Lower lobe of right lung (tissue), 2 donors: ENCODE data around the gene AP3S2. TPM values are rescaled to one million over a fixed set of nuclear protein-coding genes. Genes with fewer than 3 reads are reported as not detected.

Experiments used
- ATAC-seq, 2 donors: fragments of 200-7000 bp; cut with Tn5 transposase; one replicate each; pipeline ENCODE4 v1.9.1; 2020 to 2022; ENCODE audit warnings: mild to moderate bottlenecking in 2 of 2, moderate library complexity in 2 of 2
- DNase-seq: peaks from one replicate; pipeline ENCODE4 v3.0.0-alpha.2; 2020
- H3K27ac ChIP-seq: fragments of 200-600 bp; one replicate; pipeline ENCODE4 v1.8.0; 2022
- H3K27me3 ChIP-seq: fragments of 200-600 bp; one replicate; pipeline ENCODE4 v1.8.0; 2022; ENCODE audit warnings: low read depth
- H3K36me3 ChIP-seq: fragments of 200-600 bp; one replicate; pipeline ENCODE4 v1.8.0; 2022; ENCODE audit warnings: mild to moderate bottlenecking
- H3K4me1 ChIP-seq: fragments of 200-600 bp; one replicate; pipeline ENCODE4 v1.8.0; 2022
- H3K4me3 ChIP-seq: fragments of 200-600 bp; one replicate; pipeline ENCODE4 v1.8.0; 2022; ENCODE audit warnings: mild to moderate bottlenecking
- H3K9me3 ChIP-seq: fragments of 200-600 bp; one replicate; pipeline ENCODE4 v1.8.0; 2022
- CTCF ChIP-seq: fragments of 200-600 bp; IDR thresholded peaks from one replicate; pipeline ENCODE4 v1.8.0; 2022; ENCODE audit warnings: antibody characterized with exemption, mild to moderate bottlenecking
- intact Hi-C: fragments of 100-400 bp; cut with DNase I; formaldehyde crosslinking; loops from one replicate; pipeline ENCODE4 v1.11.0; 2022
- total RNA-seq: library from RNA; stranded (reverse); fragmentation: NEBNext Ultra II Directional; extraction: Animal tissue kit (Norgen Biotek cat#: 25700); gene quantifications from one replicate; pipeline ENCODE4 v1.2.1, GENCODE V29; 2021
- donor health status: DM: no; HTN: yes; CAD: no; lungs with severe emphysema.

AP3S2 gene
- total RNA-seq, 1 donor from 2014 or later: 36.9 TPM

- Histone ChIP-seq H3K4me1 (peaks cover 25% of the 10 kb centered on the region), H3K36me3 (no peaks in the 10 kb centered on the region), H3K27me3 (peaks cover 31% of the 10 kb centered on the region), H3K9me3 (no peaks in the 10 kb centered on the region), H3K27ac (no peak overlapping the region), H3K4me3 (no peak overlapping the region)
- no peak for ATAC-seq
- TF ChIP-seq CTCF: no peak
- DNase-seq: no peak
- intact Hi-C loops: no loop called here
Observed at GRCh38 chr15:89817701-89818280, 76.0 kb downstream of the AP3S2 start.

- intact Hi-C loops: no loop called here
- no peak overlapping the region for H3K27ac ChIP-seq
- H3K9me3 ChIP-seq: no peaks in the 10 kb centered on the region
- no peaks in the 10 kb centered on the region for H3K36me3 ChIP-seq
- H3K27me3 ChIP-seq: peaks cover 31% of the 10 kb centered on the region
- ATAC-seq (no peak), DNase-seq (no peak)
- H3K4me1 ChIP-seq: peaks cover 27% of the 10 kb centered on the region
- no peak for TF ChIP-seq CTCF
- no peak overlapping the region for H3K4me3 ChIP-seq
Observed at GRCh38 chr15:89815769-89816168, 78.0 kb downstream of the AP3S2 start.

GRCh38 chr15:89814112-89814742, 79.6 kb downstream of the AP3S2 start:
- Histone ChIP-seq H3K4me3 (peak overlapping the region; percentile 60), H3K9me3 (no peaks in the 10 kb centered on the region), H3K36me3 (no peaks in the 10 kb centered on the region), H3K27me3 (peaks cover 31% of the 10 kb centered on the region), H3K4me1 (peaks cover 27% of the 10 kb centered on the region), H3K27ac (peak overlapping the region; percentile 81)
- intact Hi-C loops: no loop called here
- DNase-seq: peak; percentile 67
- peak; percentile 50 to 52 for ATAC-seq
- TF ChIP-seq CTCF: no peak

GRCh38 chr15:89813381-89814111, 80.2 kb downstream of the AP3S2 start:
- H3K4me3 ChIP-seq: peak overlapping the region; percentile 60
- H3K9me3 ChIP-seq: no peaks in the 10 kb centered on the region
- peaks cover 31% of the 10 kb centered on the region for H3K27me3 ChIP-seq
- intact Hi-C loops: no loop called here
- TF ChIP-seq CTCF: no peak
- ATAC-seq: peak in 1 of 2 donors; percentile 2
- H3K4me1 ChIP-seq: peaks cover 27% of the 10 kb centered on the region
- DNase-seq: no peak
- H3K36me3 ChIP-seq: no peaks in the 10 kb centered on the region
- H3K27ac ChIP-seq: peak overlapping the region; percentile 81

GRCh38 chr15:89812847-89813320, 80.9 kb downstream of the AP3S2 start:
- Histone ChIP-seq H3K4me1 (peaks cover 27% of the 10 kb centered on the region), H3K27me3 (peaks cover 29% of the 10 kb centered on the region), H3K36me3 (no peaks in the 10 kb centered on the region), H3K9me3 (no peaks in the 10 kb centered on the region), H3K27ac (peak overlapping the region; percentile 81), H3K4me3 (peak overlapping the region; percentile 60)
- ATAC-seq: no peak
- no peak for DNase-seq
- no peak for TF ChIP-seq CTCF
- intact Hi-C loops: no loop called here
